Measurements from ENCODE around the gene TBC1D4. TPM values are rescaled to one million over a fixed set of nuclear protein-coding genes. Genes with fewer than 3 reads are reported as not detected.

Gene TBC1D4
- total RNA-seq, 2 donors from 2014 or later: 19.4 to 19.8 TPM

GRCh38 chr13:75430436-75431209 lies 51.3 kb downstream of the TBC1D4 start:
- no peak for DNase-seq
- ATAC-seq: no peak
- intact Hi-C loops (cut with DNase I, micrococcal nuclease): no loop called here

GRCh38 chr13:75426421-75426820 lies 55.5 kb downstream of the TBC1D4 start:
- ATAC-seq: no peak
- no peak for DNase-seq
- intact Hi-C loops (cut with DNase I, micrococcal nuclease): no loop called here

GRCh38 chr13:75425216-75426009 lies 56.6 kb downstream of the TBC1D4 start:
- ATAC-seq: no peak
- intact Hi-C loops (cut with DNase I, micrococcal nuclease): no loop called here

DNA sequence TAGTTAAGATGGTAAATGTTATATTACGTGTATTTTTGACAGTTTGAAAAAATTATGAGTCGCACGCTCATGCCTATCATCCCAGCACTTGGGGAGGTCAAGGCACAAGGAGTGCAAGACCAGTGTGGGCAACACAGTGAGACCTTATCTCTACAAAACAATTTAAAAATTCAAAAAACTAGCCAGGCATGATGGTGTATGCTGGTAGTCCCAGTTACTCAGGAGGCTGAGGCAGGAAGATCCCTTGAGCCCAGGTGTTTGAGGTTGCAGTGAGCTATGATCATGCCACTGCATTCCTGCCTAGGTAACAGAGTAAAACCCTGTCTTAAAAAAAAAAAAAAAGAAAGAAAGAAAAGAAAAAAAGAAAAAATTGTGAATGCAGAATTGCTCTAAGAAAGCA lies 58.0 kb downstream of the TBC1D4 start:
- intact Hi-C loops (cut with DNase I, micrococcal nuclease): no loop called here
- ATAC-seq (no peak), DNase-seq (no peak)

More at GRCh38 chr13:75425216-75426009, 56.6 kb downstream of the TBC1D4 start:
- DNase-seq: no peak

GRCh38 chr13:75422028-75422427 lies 59.9 kb downstream of the TBC1D4 start:
- DNase-seq: no peak
- no peak for ATAC-seq
- intact Hi-C loops (cut with DNase I, micrococcal nuclease): no loop called here

GRCh38 chr13:75421133-75421532 lies 60.8 kb downstream of the TBC1D4 start:
- ATAC-seq: no peak
- no peak for DNase-seq
- intact Hi-C loops (cut with DNase I, micrococcal nuclease): no loop called here

DNA sequence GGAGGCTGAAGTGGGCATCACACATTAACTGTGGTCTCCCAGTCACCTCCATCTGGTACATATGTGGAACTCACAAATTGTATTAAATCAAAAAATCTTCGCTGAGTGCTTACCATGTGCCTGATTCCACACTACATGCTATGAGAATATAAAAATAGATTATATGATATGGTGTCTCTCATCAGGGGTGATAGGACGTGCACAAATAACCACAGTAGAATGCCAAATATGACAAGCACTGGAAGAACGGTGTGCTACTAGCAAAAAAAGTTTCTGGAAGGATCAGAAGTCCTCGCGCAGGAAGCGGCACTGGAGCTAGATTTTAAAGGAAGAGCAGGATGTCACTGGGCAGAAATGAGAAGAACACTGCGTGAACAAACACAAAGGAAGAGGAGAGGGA lies 62.3 kb downstream of the TBC1D4 start:
- intact Hi-C loops (cut with DNase I, micrococcal nuclease): no loop called here
- no peak for DNase-seq
- ATAC-seq: no peak

DNA sequence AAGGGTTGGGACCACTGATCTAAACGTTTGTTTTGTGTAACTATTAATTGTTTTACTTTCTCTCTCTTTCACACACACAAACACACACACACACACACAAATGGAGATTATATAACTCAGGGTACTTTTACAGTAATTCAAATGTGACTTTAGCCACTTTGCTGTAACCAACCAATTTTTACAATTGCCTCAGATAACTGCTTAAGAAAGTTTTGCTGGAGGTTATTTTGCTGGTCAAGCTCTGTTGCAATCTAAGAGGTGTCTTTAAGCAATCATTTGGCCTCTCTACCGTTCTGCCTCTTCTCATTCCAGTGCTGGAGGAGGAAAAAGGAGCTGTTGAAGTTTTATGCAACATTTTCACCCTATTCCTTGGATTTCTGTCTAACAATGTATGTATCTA lies 63.0 kb downstream of the TBC1D4 start:
- intact Hi-C loops (cut with DNase I, micrococcal nuclease): no loop called here
- no peak for ATAC-seq
- no peak for DNase-seq

DNA sequence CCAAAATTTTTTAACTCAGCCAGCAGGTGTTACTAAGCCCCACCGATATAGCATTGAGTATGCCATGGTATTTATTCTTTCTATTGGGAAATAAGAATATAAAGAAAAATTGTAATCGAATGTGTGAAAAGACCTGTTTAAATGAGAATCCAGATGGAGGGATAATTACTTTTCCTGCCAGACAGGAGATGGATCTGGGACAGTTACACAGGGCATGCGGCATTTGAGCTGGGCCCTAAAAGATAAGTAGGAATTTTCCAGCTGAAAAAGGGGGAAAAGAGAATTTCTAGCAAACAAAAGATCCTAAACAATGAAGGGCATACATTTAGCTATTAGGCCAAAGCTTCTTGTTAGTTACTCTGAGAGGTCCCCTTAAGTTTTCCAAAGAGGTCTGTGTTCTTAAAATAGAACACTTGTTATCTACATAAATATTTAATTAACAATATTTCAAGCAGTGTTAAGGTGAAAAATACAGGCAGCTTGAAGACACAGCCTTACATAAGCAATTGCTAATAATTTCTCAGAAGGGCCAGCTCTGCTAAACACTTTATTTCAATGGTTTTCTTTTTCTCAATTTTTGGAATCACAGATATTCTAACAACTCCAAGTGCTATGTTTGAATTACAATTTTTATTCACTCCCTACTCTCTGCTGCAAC lies 63.7 kb downstream of the TBC1D4 start:
- intact Hi-C loops (cut with DNase I, micrococcal nuclease): no loop called here
- DNase-seq: no peak
- no peak for ATAC-seq

DNA sequence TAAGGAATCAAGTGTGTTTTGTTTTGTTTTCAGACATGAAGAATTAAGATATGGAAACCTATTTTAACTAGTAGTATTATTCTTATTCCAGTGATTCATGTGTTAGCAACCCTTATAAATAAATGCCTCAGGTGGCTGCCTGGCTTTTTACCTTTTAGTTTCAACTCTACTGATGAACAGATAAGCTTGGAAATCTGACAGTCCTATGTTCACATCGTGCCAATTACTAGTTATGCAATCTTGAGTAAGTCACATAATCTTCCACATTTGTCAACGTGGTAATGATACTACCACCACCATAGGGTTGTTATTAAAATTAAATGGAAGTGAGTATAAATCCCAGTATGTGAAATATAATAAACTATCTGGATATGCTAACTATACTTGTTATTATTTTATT lies 64.3 kb downstream of the TBC1D4 start:
- no peak for ATAC-seq
- intact Hi-C loops (cut with DNase I, micrococcal nuclease): no loop called here

GRCh38 chr13:75417012-75417384 lies 65.0 kb downstream of the TBC1D4 start:
- intact Hi-C loops (cut with DNase I, micrococcal nuclease): no loop called here
- ATAC-seq (peak; percentile 12), DNase-seq (no peak)

More for the DNA sequence above, 64.3 kb downstream of the TBC1D4 start:
- no peak for DNase-seq

GRCh38 chr13:75416327-75417011 lies 65.5 kb downstream of the TBC1D4 start:
- ATAC-seq (no peak), DNase-seq (no peak)
- intact Hi-C loops (cut with DNase I, micrococcal nuclease): no loop called here

DNA sequence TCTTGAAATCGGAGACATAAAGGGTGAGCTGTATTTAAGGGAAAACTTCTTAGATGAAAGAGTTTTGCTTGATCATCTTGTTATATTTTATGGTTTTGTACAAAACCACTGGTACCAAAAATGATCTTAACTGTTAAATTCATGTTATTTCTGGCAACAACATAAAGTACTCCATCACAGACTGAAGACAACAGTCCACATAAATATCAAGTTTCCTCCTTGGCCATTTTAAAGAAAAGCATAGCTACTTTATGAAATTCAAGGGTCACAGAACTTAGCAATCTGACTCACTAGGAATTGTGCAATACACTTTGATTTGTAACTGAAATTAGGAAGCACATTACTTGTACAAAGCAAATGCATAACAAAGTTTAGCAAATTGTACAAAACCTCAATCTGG lies 66.3 kb downstream of the TBC1D4 start:
- DNase-seq: no peak
- intact Hi-C loops (cut with DNase I, micrococcal nuclease): no loop called here
- ATAC-seq: no peak

GRCh38 chr13:75415171-75415570 lies 66.8 kb downstream of the TBC1D4 start:
- DNase-seq (no peak), ATAC-seq (no peak)
- intact Hi-C loops (cut with DNase I, micrococcal nuclease): no loop called here

- ATAC-seq (peak; percentile 44), DNase-seq (no peak)
- intact Hi-C loops (cut with DNase I, micrococcal nuclease): no loop called here
Measured at GRCh38 chr13:75414036-75414827, 67.7 kb downstream of the TBC1D4 start.

GRCh38 chr13:75411924-75412537 lies 69.9 kb downstream of the TBC1D4 start:
- ATAC-seq: no peak
- intact Hi-C loops (cut with DNase I, micrococcal nuclease): no loop called here
- no peak for DNase-seq

DNA sequence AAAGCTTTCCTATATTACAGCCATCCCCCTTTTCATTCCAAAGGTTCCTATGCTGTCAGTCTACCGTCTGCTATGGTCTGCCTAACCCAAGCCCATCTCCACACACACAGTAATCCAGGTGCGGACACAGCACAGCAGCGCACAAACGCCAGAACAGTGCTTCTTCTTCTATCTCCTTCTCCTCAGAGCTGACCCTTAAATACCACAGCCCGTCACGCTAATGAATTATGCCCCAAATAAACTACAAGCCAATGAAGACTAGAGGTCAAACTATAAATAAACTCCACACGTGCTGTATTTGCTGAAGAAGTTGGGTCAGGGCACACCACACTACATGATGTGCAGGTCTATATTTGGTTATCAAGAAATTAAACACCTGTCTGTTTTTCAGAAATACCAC lies 71.8 kb downstream of the TBC1D4 start:
- DNase-seq (no peak), ATAC-seq (no peak)
- intact Hi-C loops (cut with DNase I, micrococcal nuclease): no loop called here

DNA sequence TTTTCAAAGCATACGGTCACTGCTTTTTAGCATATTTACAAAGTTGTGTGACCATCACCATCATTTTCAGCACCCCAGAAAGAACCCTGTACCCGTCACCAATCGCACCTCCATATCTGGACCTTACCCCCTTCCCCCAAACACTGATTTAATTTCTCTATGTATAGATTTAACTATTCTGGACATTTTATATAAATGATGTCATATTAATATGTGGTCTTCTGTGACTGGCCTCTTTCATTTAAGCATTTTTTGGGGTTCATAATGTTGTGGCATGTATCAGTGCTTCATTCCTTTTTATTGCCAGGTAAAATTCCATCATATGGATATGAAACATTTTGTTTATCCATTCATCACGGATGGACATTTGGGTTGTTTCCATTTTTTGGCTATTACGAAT lies 74.0 kb downstream of the TBC1D4 start:
- intact Hi-C loops (cut with DNase I, micrococcal nuclease): no loop called here
- no peak for ATAC-seq
- no peak for DNase-seq
